GM19351 (cell line): ENCODE results near the gene MROH2A.
"Not testable (repeated sequence)": the region's sequence is repeated elsewhere in the genome, so short reads cannot be mapped to it uniquely, and the experiment has no call there.

Experiments
- ATAC-seq: cut with Tn5 transposase; IDR thresholded peaks from one replicate; pipeline ENCODE4 v1.9.1; 2021; ENCODE audit warnings: mild to moderate bottlenecking, moderate library complexity; ENCODE audit not compliant: unreplicated experiment

The MROH2A gene, protein sequence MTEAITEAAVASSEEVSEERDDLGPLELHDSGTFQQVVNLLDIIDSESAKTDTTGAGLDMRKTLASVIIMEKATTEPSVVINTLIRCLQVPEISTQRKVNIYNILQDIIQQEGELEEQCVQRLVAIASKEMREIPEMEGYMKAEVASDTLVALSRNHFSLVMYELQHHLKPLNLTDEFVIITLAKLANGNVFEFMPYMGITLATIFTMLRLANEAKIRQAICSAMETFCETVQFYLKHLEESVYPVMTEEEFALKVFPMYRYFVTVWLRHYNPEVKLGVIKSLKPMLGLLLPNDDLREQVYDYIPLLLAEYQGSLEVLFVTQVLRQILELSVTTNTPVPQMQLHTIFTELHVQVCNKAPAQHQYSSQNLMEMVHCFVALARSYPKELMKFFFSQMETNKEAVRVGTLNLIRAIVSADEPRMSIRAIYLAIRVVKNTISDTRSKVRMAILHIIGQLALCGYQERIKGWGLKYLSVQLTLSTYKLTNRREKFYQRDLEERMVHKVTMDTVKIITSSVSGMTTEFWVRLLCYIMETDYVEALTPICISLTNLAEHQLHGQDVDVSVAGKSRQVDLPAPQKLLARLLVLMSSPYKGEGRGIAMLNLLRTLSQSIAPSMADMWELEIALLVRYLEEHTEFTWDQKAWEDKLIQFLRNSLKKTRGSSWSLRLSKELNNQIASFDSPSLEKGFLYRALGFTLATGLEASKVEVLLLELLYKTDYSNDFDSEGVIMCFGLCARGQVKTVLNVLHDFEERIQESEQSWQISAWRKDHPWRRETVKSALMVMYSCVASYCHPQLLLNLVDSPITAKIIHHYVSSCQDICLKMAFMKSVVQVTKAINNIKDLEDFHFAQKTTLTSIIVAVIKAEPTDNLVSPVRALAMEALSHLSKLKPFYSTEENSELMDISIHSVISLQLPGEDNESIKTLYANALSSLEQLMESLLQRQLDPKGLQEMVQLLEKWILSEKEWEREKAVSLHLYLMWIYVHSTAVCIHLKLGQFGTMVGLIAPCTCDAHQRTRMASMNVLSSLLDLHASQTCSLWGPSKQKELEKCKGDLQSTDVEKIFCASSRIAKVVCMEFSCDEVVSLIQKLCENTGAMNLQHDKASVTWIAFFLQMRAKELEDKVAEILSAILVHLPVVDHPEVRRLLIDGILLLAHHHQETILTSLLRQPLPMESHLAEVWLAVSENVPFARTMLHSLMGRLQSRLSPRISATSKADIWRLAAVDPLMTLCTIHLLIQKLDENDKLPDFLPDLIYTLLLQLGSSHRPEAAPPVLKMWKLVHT (N-terminal part only)

DNA sequence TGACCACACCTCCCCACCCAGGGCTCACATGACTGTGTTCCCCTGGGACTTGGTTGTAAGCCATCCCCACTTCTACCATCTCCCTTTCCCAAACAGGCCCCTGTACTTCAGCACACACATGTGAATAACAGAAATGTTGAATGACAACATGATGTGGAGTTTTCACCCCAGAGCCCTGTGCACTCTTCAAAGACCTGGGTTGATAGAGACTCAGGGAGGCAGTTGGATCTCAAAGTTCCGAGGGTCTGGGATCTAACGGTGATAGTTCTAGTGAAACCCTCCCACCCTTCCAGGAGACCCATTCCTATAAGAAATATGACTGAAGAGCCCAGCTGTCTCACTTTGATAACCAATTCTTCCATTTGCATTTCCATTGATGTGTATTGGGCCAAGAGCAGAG is at the start of gene MROH2A:
Gene MROH2A (plus strand): TSS at position 301 of the 400 bp plus-strand sequence. CDS start 1,029 bp downstream, outside the sequence.
- ATAC-seq = no peak

DNA sequence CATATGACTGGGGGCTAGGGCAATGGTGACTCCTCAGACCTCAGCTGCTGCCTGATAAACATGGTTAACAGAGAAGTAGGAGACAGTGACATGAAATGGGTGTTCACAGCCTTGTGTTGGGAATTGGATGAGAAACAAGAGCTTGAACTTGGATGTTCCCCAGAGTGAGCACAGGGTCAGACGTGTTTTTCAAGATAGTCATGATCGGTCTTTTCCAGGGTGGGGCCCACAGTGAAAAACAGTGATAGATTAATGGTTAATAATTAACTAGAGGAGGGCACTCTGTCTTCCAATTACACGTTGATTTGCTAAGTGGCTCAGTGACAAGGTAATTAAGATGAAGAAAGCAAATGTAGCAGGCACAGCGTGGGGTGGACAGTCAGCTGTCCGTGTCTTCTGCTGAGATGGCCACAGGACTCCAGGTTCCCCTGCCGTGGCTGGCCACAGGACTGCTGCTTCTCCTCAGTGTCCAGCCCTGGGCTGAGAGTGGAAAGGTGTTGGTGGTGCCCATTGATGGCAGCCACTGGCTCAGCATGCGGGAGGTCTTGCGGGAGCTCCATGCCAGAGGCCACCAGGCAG is 49.3 kb upstream of the MROH2A start, which contains the start of gene UGT1A3:
Gene UGT1A3 (plus strand): TSS at position 320 of the 579 bp plus-strand sequence. CDS start 85 bp downstream, at position 405.
- no peak for ATAC-seq

DNA sequence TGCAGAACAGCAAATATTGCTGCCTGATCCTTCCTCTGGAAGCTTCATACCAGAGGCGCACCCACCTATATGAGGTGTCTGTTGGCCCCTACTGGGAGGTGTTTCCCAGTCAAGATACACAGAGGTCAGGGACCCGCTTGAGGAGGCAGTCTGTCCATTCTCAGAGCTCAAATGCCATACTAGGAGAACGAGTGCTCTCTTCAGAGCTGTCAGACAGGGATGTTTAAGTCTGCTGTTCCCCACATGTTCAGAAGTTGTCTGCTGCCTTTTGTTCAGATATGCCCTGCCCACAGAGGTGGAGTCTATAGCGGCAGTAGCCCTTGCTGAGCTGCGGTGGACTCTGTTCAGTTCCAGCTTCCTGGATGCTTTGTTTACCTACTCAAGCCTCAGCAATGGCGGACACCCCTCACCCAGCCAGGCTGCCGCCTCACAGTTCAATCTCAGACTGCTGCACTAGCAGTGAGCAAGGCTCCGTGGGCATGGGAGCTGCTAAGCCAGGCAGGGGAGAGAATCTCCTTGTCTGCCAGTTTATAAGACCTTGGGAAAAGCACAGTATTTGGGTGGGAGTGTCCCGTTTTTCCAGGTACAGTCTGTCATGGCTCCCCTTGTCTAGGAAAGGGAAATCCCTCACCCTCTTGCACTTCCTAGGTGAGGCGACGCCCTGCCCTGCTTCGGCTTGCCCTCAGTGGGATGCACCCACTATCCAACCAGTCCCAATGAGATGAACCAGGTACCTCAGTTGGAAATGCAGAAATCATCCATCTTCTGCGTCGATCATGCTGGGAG is 41.1 kb upstream of the MROH2A start:
- ATAC-seq = not testable (repeated sequence)

DNA sequence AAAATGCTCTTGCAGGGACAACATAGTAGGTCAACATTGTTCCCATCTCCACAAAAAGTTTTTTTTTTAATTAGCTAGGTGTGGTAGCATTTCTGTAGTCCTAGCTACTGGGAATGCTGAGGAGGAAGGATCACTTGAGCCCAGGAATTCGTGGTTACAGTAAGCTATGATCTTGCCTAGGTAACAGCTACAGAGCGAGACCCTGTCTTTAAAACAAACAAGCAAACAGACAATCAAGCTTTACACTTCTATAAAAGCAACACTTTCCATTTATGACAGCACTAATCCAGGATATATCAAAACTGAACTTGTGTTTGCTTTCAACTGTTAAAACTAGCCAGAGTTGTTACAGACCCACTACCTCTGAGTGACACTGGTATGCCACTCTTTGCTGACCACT is 37.3 kb upstream of the MROH2A start:
- no peak for ATAC-seq

DNA sequence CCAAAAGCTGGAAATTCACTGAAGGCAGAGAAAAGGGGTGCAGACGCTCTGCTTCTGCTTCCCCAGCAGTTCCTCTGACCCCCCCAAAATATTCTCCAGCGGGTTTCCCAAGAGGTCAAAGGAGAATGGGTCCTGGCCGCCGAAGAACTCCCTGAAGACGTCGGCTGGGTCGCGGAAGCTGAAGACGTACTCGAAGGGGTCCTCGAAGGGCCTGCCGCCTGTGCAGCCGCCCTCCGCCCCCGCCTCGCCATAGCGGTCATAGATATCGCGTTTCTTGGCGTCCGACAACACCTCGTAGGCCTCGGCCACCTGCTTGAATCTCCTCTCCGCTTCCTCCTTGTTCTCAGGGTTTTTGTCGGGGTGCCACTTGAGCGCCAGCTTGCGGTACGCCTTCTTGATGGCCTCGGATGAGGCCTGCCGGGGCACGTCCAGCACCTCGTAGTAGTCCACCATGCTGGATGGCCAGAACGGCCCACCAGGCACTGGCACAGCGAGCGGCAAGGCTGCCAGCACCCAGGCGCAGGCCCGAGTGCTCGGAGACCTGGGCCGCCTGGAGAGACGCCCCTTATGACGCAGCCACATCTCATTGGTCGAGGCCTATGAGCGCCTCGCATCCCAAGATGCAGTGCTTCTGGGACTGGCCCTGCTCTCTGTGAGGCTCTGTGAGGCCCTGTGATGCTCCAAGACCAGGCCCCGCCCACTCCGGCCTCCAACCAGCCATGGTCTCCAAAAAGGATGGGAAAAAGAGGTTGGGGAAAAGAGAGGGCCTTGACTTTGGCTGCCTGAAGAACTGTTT is 34.5 kb upstream of the MROH2A start:
- no peak for ATAC-seq

DNA sequence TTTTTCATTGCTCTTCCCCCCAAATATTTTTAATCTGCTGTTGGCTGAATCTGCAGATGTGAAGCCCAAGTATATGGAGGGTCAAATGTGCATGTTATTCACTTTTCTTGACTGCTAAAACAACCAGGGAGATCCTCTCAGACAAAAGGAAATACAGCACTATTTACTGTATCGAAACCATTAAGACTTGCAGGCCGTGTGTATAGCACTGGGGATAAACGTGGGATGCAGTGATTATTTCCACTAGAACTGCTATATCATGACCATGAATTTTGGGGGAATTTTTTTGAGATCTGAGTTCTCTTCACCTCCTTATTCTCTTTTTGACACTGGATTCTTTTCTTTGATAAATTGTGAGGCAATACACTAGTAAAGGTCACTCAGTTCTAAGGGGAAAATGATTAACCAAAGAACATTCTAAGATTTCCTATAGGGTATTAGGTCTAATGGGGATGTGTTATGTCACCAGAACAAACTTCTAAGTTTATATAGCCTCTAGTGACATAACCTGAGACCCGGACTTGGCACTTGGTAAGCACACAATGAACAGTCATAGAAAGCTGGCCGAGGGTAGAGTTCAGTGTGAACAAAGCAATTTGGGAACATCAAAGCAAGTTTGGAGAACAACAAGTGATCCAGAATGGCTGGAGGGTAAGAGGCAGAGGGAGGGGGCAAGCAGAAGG is 32.9 kb upstream of the MROH2A start:
- no peak for ATAC-seq

DNA sequence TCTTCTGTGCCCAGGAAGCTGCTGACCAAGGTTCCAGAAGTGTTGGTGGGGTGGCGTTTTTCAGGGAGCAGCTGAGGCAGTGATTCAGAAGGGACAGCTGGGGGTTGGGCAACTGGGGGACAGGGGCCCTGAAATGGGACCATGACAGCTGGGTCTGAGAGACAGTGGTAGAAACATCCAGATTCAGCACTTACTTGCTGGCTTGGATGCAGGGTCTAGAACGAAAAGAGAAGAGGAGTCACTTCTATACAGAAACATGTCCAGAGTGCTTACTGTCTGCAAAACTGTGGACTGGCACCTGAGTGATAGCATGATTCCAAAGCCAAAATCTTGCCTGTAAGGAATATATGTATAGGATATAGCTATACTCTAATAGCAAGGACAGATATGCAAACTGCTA is 32.3 kb upstream of the MROH2A start:
- ATAC-seq = not testable (repeated sequence)

DNA sequence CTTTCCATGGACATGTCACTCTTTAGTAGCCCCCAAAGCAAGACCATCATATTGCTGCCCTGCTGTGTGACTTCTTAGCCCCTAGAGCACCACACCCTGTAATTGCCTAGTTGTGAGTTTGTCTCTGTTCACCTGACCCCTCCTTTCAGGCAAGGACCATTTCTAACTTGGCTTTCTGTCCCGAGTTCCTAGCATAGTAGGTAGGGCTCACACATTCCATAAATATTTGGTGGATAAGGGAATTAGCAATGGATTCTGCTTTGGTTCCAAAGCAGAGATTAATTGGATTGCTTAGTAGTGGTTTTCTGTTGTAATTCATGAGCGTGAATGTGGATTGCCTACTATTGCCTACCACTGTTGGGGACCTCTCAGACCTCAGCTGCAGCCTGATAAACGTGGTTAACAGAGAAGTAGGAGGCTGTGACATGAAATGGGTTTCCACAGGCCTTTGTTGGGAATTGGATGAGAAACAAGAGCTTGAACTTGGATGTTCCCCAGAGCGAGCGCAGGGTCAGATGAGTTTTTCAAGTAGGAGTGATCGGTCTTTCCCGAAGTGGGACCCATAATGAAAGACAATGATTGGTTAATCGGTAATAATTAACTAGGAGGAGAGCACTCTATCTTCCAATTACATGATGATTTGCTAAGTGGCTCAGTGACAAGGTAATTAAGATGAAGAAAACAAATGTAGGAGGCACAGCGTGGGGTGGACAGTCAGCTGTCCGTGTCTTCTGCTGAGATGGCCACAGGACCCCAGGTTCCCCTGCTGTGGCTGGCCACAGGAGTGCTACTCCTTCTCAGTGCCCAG is 31.5 kb upstream of the MROH2A start:
- ATAC-seq = no peak

DNA sequence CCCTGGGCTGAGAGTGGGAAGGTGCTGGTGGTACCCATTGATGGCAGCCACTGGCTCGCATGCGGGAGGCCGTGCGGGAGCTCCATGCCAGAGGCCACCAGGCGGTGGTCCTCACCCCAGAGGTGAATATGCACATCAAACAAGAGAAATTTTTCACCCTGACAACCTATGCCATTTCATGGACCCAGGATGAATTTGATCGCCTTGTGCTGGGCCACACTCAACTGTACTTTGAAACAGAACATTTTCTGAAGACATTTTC is 30.9 kb upstream of the MROH2A start:
- ATAC-seq = no peak

DNA sequence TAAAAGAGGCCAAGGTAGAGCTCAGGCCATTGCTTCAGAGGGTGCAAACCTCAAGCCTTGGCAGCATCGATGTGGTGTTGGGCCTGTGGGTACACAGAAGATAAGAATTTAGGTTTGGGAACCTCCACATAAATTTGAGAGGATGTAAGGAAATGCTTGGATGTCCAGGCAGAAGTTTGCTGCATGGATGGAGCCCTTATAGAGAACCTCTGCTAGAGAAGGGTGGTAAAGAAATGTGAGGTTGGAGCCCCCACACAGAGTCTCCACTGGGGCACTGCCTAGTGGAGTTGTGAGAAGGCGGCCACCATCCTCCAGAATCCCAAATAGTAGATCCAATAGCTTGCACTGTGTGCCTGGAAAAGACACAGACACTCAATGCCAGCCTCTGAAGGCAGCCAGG is 27.4 kb upstream of the MROH2A start:
- ATAC-seq = not testable (repeated sequence)

DNA sequence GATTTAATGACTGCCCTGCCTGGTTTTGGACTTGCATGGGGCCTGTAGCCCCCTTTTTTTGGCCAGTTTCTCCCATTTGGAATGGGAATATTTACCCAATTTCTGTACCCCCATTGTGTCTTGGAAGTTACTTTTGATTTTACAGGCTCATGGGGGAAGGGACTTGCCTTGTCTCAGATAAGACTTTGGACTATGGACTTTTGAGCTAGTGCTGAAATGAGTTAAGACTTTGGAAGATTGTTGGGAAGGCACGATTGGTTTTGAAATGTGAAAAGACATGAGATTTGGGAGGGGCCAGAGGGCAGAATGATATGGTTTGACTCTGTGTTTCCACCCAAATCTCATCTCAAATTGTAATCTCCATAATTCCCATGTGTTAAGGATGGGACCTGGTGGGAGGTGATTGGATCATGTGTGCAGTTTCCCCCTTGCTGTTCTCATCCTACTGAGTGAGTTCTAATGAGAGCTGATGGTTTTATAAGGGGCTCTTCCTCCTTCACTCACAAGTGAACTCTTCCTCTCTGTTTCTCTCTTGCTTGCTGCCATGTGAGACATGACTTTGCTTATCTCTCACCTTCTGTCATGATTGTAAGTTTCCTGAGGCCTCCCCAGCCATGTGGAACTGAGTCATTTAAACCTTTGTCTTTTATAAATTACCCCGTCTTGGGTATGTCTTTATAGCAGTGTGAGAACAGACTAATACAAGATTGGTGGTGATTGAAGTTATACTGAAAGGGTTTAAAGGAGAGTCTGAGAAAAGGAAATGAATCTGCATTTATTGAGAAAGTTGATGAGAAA is 26.7 kb upstream of the MROH2A start:
- ATAC-seq = not testable (repeated sequence)

DNA sequence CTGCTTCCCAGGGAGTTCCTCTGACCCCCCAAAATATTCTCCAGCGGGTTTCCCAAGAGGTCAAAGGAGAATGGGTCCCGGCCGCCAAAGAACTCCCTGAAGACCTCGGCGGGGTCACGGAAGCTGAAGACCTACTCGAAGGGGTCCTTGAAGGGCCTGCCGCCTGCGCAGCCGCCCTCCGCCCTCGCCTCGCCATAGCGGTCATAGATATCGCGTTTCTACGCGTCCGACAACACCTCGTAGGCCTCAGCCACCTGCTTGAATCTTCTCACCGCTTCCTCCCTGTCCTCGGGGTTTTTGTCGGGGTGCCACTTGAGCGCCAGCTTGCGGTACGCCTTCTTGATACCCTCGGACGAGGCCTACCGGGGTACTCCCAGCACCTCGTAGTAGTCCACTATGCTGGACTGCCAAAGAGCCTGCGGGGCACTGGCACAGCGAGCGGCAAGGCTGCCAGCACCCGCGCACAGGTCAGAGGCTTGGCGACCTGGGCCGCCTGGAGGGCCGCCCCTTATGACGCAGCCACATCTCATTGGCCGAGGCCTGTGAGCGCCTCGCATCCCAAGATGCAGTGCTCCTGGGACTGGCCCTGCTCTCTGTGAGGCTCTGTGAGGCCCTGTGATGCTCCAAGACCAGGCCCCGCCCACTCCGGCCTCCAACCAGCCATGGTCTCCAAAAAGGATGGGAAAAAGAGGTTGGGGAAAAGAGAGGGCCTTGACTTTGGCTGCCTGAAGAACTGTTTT is 23.1 kb upstream of the MROH2A start:
- no peak for ATAC-seq

DNA sequence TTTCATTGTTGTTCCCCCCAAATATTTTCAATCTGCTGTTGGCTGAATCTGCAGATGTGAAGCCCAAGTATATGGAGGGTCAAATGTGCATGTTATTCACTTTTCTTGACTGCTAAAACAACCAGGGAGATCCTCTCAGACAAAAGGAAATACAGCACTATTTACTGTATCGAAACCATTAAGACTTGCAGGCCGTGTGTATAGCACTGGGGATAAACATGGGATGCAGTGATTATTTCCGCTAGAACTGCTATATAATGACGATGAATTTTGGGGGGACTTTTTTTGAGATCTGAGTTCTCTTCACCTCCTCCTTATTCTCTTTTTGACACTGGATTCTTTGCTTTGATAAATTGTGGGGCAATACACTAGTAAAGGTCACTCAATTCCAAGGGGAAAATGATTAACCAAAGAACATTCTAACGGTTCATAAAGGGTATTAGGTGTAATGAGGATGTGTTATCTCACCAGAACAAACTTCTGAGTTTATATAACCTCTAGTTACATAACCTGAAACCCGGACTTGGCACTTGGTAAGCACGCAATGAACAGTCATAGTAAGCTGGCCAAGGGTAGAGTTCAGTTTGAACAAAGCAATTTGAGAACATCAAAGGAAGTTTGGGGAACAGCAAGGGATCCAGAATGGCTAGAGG is 21.6 kb upstream of the MROH2A start:
- no peak for ATAC-seq

DNA sequence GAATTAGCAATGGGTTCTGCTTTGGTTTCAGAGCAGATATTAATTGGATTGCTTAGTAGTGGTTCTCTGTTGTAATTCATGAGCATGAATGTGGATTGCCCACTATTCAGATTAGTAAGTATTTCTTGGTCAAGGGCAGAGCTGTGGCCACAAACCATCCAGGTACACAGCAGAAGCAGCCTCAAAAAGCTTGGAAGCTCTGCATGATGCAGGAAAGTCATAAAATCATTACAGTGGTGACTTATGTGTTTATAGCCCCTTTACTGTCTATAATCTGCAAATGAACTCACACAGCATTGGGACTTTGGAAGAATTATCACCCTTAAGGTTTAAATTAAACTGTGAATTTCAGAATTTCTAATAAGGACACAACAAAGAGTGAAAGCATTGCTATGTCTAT is 20.0 kb upstream of the MROH2A start:
- no peak for ATAC-seq

DNA sequence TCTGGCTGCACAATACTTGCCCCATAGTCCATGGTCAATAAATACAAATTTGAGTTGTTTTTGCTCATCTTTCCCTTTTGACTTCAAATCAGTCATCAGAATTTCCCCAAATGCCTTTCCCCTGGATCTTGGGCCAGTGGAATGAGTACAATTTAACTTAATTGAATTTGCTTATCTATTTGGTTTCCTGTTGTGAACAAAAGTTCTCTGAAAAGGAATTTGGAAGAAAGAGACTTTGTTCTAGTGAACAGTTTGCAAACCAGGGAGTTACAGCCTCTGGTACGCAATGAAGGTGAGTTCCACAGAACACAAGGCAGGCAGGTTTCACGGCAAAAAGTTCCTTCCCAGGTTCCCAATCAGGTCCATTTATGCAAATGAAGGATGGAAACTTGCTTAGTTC is 19.3 kb upstream of the MROH2A start:
- no peak for ATAC-seq

DNA sequence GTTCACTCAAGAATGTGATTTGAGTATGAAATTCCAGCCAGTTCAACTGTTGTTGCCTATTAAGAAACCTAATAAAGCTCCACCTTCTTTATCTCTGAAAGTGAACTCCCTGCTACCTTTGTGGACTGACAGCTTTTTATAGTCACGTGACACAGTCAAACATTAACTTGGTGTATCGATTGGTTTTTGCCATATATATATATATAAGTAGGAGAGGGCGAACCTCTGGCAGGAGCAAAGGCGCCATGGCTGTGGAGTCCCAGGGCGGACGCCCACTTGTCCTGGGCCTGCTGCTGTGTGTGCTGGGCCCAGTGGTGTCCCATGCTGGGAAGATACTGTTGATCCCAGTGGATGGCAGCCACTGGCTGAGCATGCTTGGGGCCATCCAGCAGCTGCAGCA is 18.1 kb upstream of the MROH2A start, which contains the start of gene UGT1A1:
Gene UGT1A1 (plus strand): TSS at position 228 of the 400 bp plus-strand sequence. CDS start 18 bp downstream, at position 246.
- no peak for ATAC-seq
